ENCODE results near the gene MET.
"Not testable (repeated sequence)": the region's sequence is repeated elsewhere in the genome, so short reads cannot be mapped to it uniquely, and the experiment has no call there.

The MET gene

DNA sequence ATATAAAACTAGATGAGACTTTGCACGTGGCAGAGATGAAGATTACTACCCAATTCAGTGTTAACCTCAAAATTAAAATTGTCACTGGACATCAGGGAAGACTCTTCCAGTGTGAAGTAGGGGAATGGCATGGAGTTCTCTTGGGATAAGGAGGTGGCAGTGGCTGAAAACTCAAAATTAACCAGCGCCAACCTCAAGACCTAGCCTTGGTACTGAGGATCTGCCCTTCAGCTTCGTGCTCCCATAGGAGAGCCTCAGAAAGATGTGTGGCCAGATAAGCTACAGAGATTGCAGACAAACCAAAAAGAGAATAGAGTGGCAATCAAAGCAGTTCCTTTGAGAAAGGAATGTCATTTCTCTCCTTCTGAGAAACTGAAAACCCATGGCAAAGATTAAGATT is 143.0 kb downstream of the MET start:
- DNase-seq = no peak

DNA sequence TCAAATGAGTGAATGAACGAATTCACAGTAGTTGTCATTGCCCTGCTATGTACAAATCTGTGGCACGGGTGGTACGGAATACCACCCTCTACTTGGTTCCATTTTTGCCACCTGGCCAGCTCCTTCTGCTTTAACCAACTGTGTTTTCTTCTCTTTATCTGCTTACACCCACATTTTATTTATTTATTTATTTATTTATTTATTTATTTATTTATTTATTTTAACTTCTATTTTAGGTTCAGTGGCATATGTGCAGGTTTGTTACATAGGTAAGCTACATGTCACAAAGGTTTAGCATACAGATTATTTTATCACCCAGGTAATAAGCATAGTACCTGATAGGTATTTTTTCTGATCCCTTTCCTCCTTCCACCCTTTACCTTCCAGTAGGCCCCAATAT is 148.2 kb downstream of the MET start:
- DNase-seq = no peak

DNA sequence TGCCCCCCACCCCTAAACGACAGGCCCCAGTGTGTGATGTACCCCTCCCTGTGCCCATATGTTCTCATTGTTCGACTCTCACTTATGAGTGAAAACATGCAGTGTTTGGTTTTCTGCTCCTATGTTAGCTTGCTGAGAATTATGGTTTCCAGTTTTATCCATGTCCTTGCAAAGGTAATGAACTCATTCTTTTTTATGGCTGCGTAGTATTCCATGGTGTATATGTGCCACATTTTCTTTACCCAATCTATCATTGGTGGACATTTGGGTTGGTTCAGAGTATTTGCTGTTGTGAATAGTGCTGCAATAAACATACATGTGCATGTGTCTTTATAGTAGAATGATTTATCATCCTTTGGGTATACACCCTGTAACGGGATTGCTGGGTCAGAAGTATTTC is 149.7 kb downstream of the MET start:
- DNase-seq = not testable (repeated sequence)

DNA sequence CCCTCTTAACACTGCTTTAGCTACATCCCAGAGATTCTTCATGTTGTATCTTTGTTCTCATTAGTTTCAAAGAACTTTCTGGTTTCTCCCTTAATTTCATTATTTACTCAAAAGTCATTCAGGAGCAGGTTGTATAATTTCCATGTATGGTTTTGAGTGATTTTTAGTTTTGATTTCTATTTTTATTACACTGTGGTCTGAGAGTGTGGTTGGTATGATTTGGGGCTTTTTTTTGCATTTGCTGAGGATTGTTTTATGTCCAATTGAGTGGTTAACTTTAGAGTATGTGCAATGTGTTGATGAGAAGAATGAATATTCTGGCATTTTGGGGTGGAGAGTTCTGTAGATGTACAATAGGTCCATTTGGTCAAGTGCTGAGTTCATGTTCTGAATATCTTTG is 152.5 kb downstream of the MET start:
- no peak for DNase-seq

DNA sequence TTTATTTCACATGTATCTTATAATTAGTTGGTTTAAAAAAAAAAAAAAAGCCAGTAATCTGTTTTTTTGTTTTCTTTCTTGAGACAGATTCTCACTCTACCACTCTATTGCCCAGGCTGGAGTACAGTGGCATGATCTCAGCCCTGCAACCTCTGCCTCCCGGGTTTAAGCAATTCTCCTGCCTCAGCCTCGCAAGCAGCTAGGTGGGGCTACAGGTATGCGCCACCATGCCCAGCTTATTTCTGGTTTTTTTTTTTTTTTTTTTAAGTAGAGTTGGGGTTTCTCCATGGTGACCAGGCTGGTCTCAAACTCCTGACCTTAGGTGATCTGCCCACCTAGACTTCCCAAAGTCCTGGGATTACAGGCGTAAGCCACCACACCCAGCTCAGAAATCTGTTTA is 156.3 kb downstream of the MET start:
- no peak for DNase-seq

DNA sequence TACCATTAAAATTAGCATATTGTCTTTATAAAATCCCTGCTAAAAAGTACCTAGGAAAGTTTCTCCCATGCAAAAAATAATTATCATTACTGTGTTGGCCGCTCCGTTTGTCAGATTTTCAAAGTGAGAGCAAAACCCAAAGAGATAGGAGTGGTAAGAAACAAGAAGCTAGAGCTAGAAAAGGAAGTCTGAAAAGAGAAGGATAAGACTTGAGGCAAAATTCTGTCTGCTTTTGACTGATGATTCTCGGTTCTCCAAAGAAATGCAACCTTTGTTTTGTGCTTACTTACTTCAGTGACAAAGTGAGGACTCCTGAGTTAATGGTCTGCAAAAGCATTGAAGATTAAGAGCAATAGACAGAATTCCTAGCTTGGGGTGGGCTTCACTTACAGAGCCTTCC is 157.0 kb downstream of the MET start:
- DNase-seq = no peak

DNA sequence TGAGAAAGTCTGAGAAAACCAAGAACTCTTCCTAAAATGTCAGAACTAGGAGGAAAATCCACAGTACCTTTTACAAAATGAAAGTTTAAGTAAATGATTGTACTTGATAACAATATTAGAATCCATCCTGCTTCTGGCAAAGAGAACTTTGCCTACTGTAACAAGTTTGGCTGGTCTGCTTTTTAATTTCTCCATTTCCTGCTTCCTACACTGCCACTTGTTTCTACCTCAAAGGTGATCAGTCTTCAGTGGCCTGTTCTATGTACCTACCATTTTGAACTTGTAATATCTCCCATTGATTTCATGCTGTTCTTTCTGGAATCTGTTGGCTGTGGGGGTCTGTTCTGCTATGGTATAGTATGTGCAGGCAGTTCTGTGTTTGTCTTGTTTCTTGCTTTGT is 157.5 kb downstream of the MET start:
- DNase-seq = no peak

DNA sequence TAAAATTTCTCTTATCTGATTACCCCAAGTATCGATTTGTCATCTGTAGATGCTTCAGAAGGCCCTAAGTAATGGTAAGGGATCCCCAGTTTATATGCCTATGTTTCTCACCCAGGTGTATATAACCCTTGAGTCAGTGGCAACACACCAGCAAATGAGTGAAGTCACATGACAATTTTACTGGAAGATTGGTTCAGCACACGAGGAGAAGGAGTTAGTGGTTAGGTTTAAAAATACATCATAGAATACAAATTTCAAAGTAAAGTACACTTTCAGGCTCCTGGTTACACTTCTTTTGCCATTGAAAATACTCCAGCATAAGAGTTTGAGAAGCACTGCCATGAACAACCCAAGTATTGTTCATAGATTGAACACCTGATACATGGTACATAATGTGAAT is 160.7 kb downstream of the MET start:
- DNase-seq = no peak

DNA sequence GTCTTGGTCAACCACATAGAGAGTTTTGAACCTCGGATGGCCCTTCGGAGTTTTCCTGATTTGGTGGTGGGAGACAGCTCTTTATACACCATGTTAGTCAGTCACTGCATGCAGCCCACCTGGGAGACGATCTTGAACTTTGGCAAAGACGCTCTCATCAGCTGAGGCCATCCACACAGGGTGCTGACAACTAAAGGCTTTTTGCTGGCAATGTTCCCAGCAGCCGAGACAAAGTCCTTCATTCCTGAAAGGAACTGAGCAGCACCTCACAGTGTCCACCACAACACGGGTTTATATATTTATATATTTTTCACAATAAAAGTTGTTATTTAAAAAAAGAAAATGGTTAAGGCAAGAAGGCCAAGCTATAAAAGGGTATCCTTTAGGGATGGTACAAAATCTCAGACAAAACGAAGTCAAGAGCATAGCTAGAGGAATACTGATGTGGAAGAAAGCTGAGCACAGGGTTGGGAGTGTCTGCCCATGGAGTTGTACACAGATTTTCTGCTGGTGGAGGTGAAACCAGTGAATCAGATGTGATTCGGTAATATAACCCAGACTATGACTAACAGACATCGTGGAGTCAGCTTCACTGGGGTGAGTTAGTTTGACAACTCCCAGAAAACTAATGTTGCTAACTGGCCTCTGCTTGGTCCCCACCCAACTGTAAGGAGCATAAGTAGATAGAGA is 163.0 kb downstream of the MET start:
- no peak for DNase-seq

DNA sequence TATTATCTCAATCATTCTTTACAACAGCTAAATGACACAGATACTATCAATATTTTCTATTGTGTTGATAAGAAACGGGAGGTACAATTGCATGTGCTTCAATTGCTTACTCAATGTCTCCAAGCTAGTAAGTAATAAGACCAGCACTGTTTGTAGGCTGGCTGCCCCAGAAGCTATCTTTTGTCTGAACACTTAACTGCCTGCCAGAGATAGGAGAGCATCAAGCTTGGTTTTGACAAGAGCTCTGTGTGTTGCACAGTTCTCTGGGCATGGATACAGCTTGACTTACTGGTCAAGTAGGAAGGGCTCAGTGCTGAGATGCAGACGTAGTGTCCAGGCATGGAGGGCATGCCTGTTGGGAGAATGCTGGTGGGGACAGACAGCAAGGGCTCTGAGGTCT is 164.1 kb downstream of the MET start:
- DNase-seq = no peak

DNA sequence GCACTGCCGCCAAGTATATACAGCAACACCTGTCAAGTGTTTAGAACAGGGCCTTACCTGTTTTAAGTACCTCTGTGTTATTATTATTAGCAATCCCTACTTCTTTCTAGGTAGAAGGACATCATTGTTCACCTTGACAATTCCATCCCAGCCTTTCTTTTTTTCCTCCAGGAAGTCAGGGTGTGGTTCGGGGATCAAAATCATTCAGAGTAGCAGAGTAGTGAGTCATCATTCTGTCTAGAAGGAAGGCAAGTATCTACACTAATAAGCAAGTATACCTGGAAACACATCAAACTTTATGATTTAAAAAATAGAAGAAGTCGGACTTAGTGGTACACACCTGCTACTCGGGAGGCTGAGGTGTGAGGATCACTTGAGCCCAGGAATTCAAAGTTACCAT is 164.9 kb downstream of the MET start:
- DNase-seq = no peak

DNA sequence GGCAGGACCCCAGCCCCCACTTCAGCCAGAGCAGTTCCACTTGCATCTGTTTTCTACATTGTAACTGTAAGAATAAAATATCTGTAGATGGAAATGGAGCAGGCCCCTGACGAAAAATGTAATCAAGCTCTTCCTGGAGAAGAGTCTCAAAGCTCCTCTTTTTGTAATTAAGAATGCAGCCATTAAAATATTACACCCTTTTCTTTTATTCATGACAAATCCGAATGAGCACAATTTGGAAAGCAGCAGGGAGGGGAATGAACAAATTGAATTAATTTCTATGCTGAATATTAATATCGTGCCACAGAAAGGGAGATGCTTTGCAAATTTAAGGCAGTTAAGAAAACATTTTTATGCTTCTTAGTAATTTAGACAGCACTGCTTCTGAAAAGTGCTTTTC is 165.6 kb downstream of the MET start:
- DNase-seq = no peak

DNA sequence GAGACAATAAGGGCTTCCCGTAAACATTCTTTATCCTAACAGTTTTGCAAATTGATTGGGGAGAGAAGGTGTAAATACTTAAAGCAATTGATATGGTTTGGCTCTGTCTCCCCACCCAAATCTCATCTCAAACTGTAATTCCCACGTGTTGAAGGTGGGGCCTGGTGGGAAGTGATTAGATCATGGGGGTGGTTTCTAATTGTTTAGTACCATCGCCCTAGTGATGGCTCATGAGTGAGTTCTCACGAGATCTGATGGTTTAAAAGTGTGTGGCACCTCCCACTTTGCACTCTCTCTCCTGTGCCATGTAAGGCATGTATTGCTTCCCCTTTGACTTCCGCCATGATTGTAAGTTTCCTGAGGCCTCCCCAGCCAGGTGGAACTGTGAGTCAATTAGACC is 168.3 kb downstream of the MET start:
- no peak for DNase-seq

DNA sequence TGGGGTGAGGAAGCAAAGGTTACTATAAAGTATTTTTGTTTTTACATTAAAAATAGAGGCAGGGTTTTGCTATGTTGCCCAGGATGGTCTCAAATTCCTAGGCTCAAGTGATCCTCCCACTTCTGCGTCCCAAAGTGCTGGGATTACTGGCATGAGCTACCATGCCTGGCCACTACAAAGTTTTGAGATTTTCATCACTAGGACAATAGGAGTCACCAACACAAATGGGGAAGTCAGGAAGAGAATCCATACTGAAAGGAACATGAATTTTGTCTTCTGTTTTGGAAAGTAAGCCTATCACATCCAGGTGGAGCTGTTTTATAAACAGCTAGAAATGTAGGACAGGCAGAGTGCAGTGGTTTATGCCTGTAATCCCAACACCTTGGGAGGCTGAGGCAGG is 170.4 kb downstream of the MET start:
- DNase-seq = no peak

DNA sequence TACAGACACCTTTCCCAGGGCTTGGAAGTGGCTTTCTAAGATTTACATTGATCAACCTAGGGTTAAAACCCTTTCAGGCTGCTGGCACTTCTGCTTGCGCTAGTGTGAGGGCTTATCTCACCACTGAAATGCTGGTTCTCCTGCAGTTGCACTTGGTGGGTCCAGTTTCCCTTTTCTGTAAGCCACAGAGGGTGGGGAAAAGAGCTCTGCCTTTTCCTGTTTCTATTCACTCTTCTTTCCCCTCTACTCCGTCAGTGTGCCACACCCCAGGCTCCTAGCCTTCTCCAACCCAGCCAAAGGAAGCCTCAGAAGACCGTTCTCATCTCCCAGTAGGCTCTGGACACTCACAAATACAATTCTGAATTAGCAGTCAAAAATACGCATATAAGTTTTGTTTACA is 171.4 kb downstream of the MET start:
- no peak for DNase-seq
